HepG2 (cell line): ENCODE results near the gene DLX6.

Experiments
- BRCA1 ChIP-seq: sonication (generic); formaldehyde crosslinking; IDR thresholded peaks from 2 replicates; pipeline ENCODE4 v1.4.0; 2020; ENCODE audit warnings: missing genetic modification reagents
- EZH2 ChIP-seq: conservative IDR thresholded peaks from 2 replicates; pipeline ENCODE4 v1.6.1; 2012; ENCODE audit warnings: mild to moderate bottlenecking, low read depth, low read length, moderate library complexity
- TAF1 ChIP-seq: sonication (generic); formaldehyde crosslinking; IDR thresholded peaks from 2 replicates; pipeline ENCODE4 v1.4.0; 2020; ENCODE audit warnings: missing genetic modification reagents
- ZBTB8A ChIP-seq: sonication (generic); formaldehyde crosslinking; IDR thresholded peaks from 2 replicates; pipeline ENCODE4 v1.4.0; 2020; ENCODE audit warnings: mild to moderate bottlenecking, low read depth, missing genetic modification reagents, borderline replicate concordance
- ZFP36 ChIP-seq: fragments of 150-350 bp; IDR thresholded peaks from 2 replicates; pipeline ENCODE4 v1.6.1; 2018; ENCODE audit warnings: borderline replicate concordance, low read length, low read depth; ENCODE audit not compliant: partially characterized antibody

DNA sequence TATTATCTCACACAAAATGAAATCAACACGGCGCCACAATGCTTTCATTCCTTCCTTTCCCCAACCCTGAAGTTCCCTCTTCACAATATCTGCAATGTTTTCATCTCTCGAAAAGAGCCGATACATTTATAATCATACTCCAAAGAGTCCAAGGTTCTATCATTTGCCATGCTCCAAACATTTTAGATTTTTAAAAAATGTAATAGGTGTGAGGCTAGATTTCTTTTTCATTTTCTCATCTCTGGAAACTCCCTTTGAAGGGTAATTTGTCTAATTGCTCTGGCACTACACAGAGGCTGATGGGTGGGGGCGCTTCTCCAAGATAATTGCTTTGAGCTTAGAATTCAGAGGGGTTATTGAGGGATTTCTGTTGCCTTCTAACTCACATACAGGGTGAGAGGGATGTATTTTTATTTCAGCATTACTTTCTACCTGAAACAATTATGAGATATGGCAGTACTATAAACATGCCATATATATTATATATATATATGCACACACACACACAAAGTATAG is 14.4 kb downstream of the DLX6 start:
- no peak for TF ChIP-seq EZH2
- TF ChIP-seq ZBTB8A (CRISPR knock-in tag) = no peak
- no peak for TF ChIP-seq BRCA1 (CRISPR knock-in tag)
- no peak for TF ChIP-seq ZFP36
- no peak for TF ChIP-seq TAF1 (CRISPR knock-in tag)
